Fibroblast of lung (primary cell): ENCODE results near the gene BCKDHB. TPM values are rescaled to one million over a fixed set of nuclear protein-coding genes. Genes with fewer than 3 reads are reported as not detected.

Experiments
- DNase-seq, 2 donors: peaks; one replicate each; pipeline versions ENCODE4 v3.0.0 to v3.0.0-alpha.2; 2010; ENCODE audit warnings: low read depth in 2 of 2
- H2AFZ ChIP-seq: 2 replicates; pipeline ENCODE4 v1.5.1; 2012; ENCODE audit warnings: low read length, control low read depth, inconsistent platforms
- H3K27ac ChIP-seq: 2 replicates; pipeline ENCODE4 v1.5.1; 2011; ENCODE audit warnings: low read length, control low read depth; ENCODE audit not compliant: insufficient read depth
- H3K27me3 ChIP-seq: 2 replicates; pipeline ENCODE4 v1.5.1; 2011; ENCODE audit warnings: mild to moderate bottlenecking, low read length; ENCODE audit not compliant: control insufficient read depth, insufficient read depth
- H3K36me3 ChIP-seq: 2 replicates; pipeline ENCODE4 v1.5.1; 2011; ENCODE audit warnings: low read length; ENCODE audit not compliant: control insufficient read depth, insufficient read depth
- H3K4me1 ChIP-seq: 2 replicates; pipeline ENCODE4 v1.5.1; 2011; ENCODE audit warnings: low read length; ENCODE audit not compliant: control insufficient read depth, insufficient read depth; ENCODE audit errors: extremely low read depth
- H3K4me2 ChIP-seq: 2 replicates; pipeline ENCODE4 v1.5.1; 2011; ENCODE audit warnings: low read length, control low read depth; ENCODE audit not compliant: insufficient read depth; ENCODE audit errors: extremely low read depth
- H3K4me3 ChIP-seq, 4 experiments: fragments of 200-600 bp in 1 of 4; sonication (generic) in 1 of 4; replicated peaks in 1 of 4; 2 replicates each; pipeline ENCODE4 v1.5.1; 2011 to 2016; ENCODE audit warnings: low read length in 4 of 4, low read depth in 3 of 4, mild to moderate bottlenecking in 3 of 4, control low read depth in 2 of 4, inconsistent platforms in 1 of 4, mixed read lengths in 1 of 4; ENCODE audit not compliant: insufficient read depth in 1 of 4; ENCODE audit errors: control extremely low read depth in 1 of 4
- H3K79me2 ChIP-seq: 2 replicates; pipeline ENCODE4 v1.5.1; 2012; ENCODE audit warnings: mild to moderate bottlenecking, low read length, inconsistent platforms; ENCODE audit not compliant: control insufficient read depth, insufficient read depth
- H3K9ac ChIP-seq: 2 replicates; pipeline ENCODE4 v1.5.1; 2011; ENCODE audit warnings: mild to moderate bottlenecking, low read length, control low read depth; ENCODE audit not compliant: insufficient read depth
- H3K9me3 ChIP-seq: 2 replicates; pipeline ENCODE4 v1.5.1; 2012; ENCODE audit warnings: low read depth, low read length; ENCODE audit not compliant: control insufficient read depth, insufficient read depth
- H4K20me1 ChIP-seq: 2 replicates; pipeline ENCODE4 v1.5.1; 2011; ENCODE audit warnings: low read length; ENCODE audit not compliant: control insufficient read depth, insufficient read depth; ENCODE audit errors: extremely low read depth
- CTCF ChIP-seq, 2 donors: IDR thresholded peaks in 1 of 2; conservative IDR thresholded peaks in 1 of 2; 1 replicate in 1 of 2; 2 replicates in 1 of 2; pipeline ENCODE4 v1.5.1; 2011 to 2012; ENCODE audit warnings: low read length in 2 of 2, control low read depth in 1 of 2, inconsistent platforms in 1 of 2, low read depth in 1 of 2, mild to moderate bottlenecking in 1 of 2
- EZH2 ChIP-seq: IDR thresholded peaks from 2 replicates; pipeline ENCODE4 v1.5.1; 2012; ENCODE audit warnings: low read length, control low read depth, mild to moderate bottlenecking; ENCODE audit errors: missing control alignments
- polyA plus RNA-seq, 2 donors: library from polyadenylated mRNA; depleted of rRNA in 1 of 2; stranded (reverse) in 1 of 2; unstranded in 1 of 2; fragments of >200 nt; gene quantifications; 2 replicates each; pipeline ENCODE4 v1.2.1, GENCODE V29; 2011 to 2012; ENCODE audit warnings: missing spikeins in 1 of 2
- total RNA-seq: library from RNA; depleted of rRNA; stranded (reverse); fragments of >200 nt; gene quantifications from 2 replicates; pipeline ENCODE4 v1.2.1, GENCODE V29; 2014

BCKDHB gene
- total and polyA plus RNA-seq, 2 donors (not counting 1 experiment from before 2014, with no cell fraction given): 8.3 to 16.2 TPM

GRCh38 chr6:80196906-80197305 lies 90.4 kb downstream of the BCKDHB start:
- no peaks in the 10 kb centered on the region for H3K4me1 ChIP-seq
- H3K9ac ChIP-seq: no peak overlapping the region
- no peaks in the 10 kb centered on the region for H3K27me3 ChIP-seq
- H3K27ac ChIP-seq: no peak overlapping the region
- H4K20me1 ChIP-seq: no peaks in the 10 kb centered on the region
- no peak overlapping the region for H3K4me2 ChIP-seq
- no peak overlapping the region for H2AFZ ChIP-seq
- no peaks in the 10 kb centered on the region for H3K9me3 ChIP-seq
- DNase-seq: no peak
- H3K4me3 ChIP-seq: no peak overlapping the region
- no peak for TF ChIP-seq EZH2
- TF ChIP-seq CTCF (conservative IDR thresholded peaks at IDR 0.05 in 1 of 2, IDR thresholded peaks at IDR 0.05 in 1 of 2; ENCODE audit: low read depth in 1 of 2, low read length in 2 of 2): no peak
- H3K36me3 ChIP-seq: no peaks in the 10 kb centered on the region
- no peaks in the 10 kb centered on the region for H3K79me2 ChIP-seq

GRCh38 chr6:80197474-80197873 lies 91.0 kb downstream of the BCKDHB start:
- peak; percentile 25 to 64 for DNase-seq
- Histone ChIP-seq H4K20me1 (no peaks in the 10 kb centered on the region), H3K27me3 (no peaks in the 10 kb centered on the region), H2AFZ (no peak overlapping the region), H3K4me3 (no peak overlapping the region), H3K79me2 (no peaks in the 10 kb centered on the region), H3K4me1 (no peaks in the 10 kb centered on the region), H3K9ac (no peak overlapping the region), H3K4me2 (no peak overlapping the region), H3K36me3 (no peaks in the 10 kb centered on the region), H3K9me3 (no peaks in the 10 kb centered on the region), H3K27ac (no peak overlapping the region)
- TF ChIP-seq CTCF (conservative IDR thresholded peaks at IDR 0.05 in 1 of 2, IDR thresholded peaks at IDR 0.05 in 1 of 2; ENCODE audit: low read depth in 1 of 2, low read length in 2 of 2): no peak
- no peak for TF ChIP-seq EZH2

GRCh38 chr6:80197986-80198385 lies 91.5 kb downstream of the BCKDHB start:
- Histone ChIP-seq H3K9ac (no peak overlapping the region), H3K79me2 (no peaks in the 10 kb centered on the region), H2AFZ (no peak overlapping the region), H3K4me1 (no peaks in the 10 kb centered on the region), H3K27ac (no peak overlapping the region), H3K27me3 (no peaks in the 10 kb centered on the region), H3K9me3 (no peaks in the 10 kb centered on the region), H3K36me3 (no peaks in the 10 kb centered on the region), H4K20me1 (no peaks in the 10 kb centered on the region), H3K4me2 (no peak overlapping the region), H3K4me3 (no peak overlapping the region)
- no peak for DNase-seq
- TF ChIP-seq CTCF (conservative IDR thresholded peaks at IDR 0.05 in 1 of 2, IDR thresholded peaks at IDR 0.05 in 1 of 2; ENCODE audit: low read depth in 1 of 2, low read length in 2 of 2) (no peak), EZH2 (no peak)
